Uterus (tissue), 4 donors: Measurements from ENCODE around the gene MTARC2. TPM values are rescaled to one million over a fixed set of nuclear protein-coding genes. Genes with fewer than 3 reads are reported as not detected.

Experiments
- DNase-seq, 2 donors: peaks; one replicate each; pipeline ENCODE4 v3.0.0-alpha.2; 2019 to 2020
- H3K27ac ChIP-seq, 2 donors: fragments of 200-600 bp; sonication (generic); 1 replicate in 1 of 2; 2 replicates in 1 of 2; pipeline ENCODE4 v1.5.1; 2016 to 2018
- H3K27me3 ChIP-seq, 2 donors: fragments of 200-600 bp; sonication (generic); one replicate each; pipeline ENCODE4 v1.5.1; 2018 to 2019; ENCODE audit warnings: control low read depth in 1 of 2
- H3K36me3 ChIP-seq, 2 donors: fragments of 200-600 bp; sonication (generic); one replicate each; pipeline ENCODE4 v1.5.1; 2019; ENCODE audit warnings: control low read depth in 1 of 2
- H3K4me1 ChIP-seq, 2 donors: fragments of 200-600 bp; sonication (generic); one replicate each; pipeline ENCODE4 v1.5.1; 2018 to 2019; ENCODE audit warnings: control low read depth in 1 of 2
- H3K4me3 ChIP-seq, 2 donors: fragments of 200-600 bp; sonication (generic); 1 replicate in 1 of 2; 2 replicates in 1 of 2; pipeline ENCODE4 v1.5.1; 2018 to 2019; ENCODE audit warnings: mild to moderate bottlenecking in 1 of 2
- H3K9me3 ChIP-seq, 2 donors: fragments of 200-600 bp; sonication (generic); one replicate each; pipeline ENCODE4 v1.5.1; 2019; ENCODE audit warnings: control low read depth in 1 of 2
- POLR2A ChIP-seq, 2 donors: fragments of 450-650 bp; IDR thresholded peaks; one replicate each; pipeline ENCODE4 v1.6.1; 2016; ENCODE audit warnings: antibody characterized with exemption in 2 of 2, mild to moderate bottlenecking in 1 of 2, moderate library complexity in 1 of 2
- intact Hi-C: fragments of 100-400 bp; cut with DNase I; formaldehyde crosslinking; loops from one replicate; pipeline ENCODE4 v1.15.1; 2023; ENCODE audit warnings: low total_unique reads
- total RNA-seq, 4 donors: library from RNA; depleted of rRNA in 3 of 4; stranded (reverse); fragments of >200 nt in 3 of 4; gene quantifications; one replicate each; pipeline versions ENCODE4 v1.1.0 to v1.2.4, GENCODE V29; 2014 to 2023
- TF ChIP-seq, protein P1 (sequence below), 4 experiments: fragments of 200-600 bp in 2 of 4; fragments of 450-650 bp in 2 of 4; sonication (generic) in 2 of 4; IDR thresholded peaks; one replicate each; pipeline ENCODE4 v1.5.1; 2016 to 2019; ENCODE audit warnings: antibody characterized with exemption in 4 of 4, mild to moderate bottlenecking in 2 of 4, moderate library complexity in 1 of 4
- donor health status: DM: yes; HTN: yes; CAD: no.

Gene MTARC2
- total RNA-seq, 4 donors from 2014 or later = 1.5 to 24.6 (median 6.8) TPM

DNA sequence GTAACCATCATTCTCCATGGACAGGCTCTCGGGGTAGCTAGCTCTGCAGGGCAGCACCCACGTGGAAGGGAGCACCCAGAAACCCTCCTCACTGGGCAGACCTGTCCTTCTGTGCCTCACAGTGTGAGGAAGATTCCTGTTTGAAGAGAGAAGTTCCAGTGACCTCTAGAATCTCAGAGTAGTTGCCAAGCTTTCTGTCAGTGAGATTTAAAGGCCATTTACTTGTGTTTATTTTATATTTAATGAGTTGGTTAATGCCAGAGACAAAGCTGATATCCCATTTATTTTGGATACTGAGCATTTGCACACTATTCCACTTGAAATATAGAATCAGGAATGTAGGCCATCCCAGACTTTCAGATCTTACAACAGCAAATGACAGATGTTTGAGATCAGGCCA, 67.3 kb downstream of the MTARC2 start:
- no peak overlapping the region for H3K27ac ChIP-seq
- no peaks in the 10 kb centered on the region for H3K36me3 ChIP-seq
- H3K4me3 ChIP-seq = no peak overlapping the region
- H3K27me3 ChIP-seq = no peaks in the 10 kb centered on the region
- no peaks in the 10 kb centered on the region for H3K9me3 ChIP-seq
- DNase-seq = no peak
- TF ChIP-seq POLR2A (IDR thresholded peaks at IDR 0.05) = no peak
- TF ChIP-seq, protein P1, sequence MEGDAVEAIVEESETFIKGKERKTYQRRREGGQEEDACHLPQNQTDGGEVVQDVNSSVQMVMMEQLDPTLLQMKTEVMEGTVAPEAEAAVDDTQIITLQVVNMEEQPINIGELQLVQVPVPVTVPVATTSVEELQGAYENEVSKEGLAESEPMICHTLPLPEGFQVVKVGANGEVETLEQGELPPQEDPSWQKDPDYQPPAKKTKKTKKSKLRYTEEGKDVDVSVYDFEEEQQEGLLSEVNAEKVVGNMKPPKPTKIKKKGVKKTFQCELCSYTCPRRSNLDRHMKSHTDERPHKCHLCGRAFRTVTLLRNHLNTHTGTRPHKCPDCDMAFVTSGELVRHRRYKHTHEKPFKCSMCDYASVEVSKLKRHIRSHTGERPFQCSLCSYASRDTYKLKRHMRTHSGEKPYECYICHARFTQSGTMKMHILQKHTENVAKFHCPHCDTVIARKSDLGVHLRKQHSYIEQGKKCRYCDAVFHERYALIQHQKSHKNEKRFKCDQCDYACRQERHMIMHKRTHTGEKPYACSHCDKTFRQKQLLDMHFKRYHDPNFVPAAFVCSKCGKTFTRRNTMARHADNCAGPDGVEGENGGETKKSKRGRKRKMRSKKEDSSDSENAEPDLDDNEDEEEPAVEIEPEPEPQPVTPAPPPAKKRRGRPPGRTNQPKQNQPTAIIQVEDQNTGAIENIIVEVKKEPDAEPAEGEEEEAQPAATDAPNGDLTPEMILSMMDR (IDR thresholded peaks at IDR 0.05) = no peak
- no peaks in the 10 kb centered on the region for H3K4me1 ChIP-seq
- intact Hi-C loops = no loop called here

GRCh38 chr1:220817907-220818306, 69.8 kb downstream of the MTARC2 start:
- Histone ChIP-seq H3K27ac (peak overlapping the region in 1 of 2 donors; percentile 51), H3K4me1 (no peaks in the 10 kb centered on the region), H3K4me3 (no peak overlapping the region), H3K27me3 (no peaks in the 10 kb centered on the region), H3K36me3 (no peaks in the 10 kb centered on the region), H3K9me3 (no peaks in the 10 kb centered on the region)
- intact Hi-C loops = no loop called here
- no peak for TF ChIP-seq POLR2A (IDR thresholded peaks at IDR 0.05)
- TF ChIP-seq, protein P1 (IDR thresholded peaks at IDR 0.05) = no peak
- peak; percentile 21 to 28 for DNase-seq

DNA sequence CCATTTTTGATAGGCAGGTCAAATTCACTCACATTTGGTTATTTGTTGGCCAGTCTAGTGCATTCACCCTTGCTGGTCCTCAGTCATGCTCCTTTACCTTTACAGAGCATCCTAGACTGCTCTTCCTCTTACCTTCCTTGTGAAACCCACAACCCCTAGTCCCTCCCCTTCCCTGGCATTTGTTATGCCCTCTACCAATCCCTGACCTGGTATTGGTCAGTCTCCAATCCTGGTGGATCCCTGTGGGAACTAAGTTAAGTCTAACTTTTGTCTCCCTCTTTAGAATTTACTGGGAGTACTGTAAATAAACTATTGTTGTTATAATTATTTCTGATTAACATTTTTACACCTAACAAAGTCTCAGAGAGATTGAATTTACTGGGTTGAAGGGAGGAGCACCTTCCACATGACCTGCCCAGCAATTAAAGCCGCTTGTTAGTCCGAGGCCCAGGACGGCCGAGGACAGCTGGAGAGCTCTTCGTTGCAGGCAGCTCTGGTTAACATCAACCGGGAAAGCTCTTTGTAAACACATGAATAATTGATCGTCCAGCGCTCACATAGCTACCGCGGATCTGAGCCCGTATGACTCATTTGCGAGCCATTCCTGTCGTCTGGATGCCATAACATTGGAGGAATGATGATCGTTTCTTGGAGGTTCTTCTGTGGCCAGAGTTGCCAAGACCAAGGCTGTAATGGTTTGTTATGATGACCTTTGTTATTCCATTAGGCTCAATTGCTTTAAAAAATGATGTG, 70.5 kb downstream of the MTARC2 start:
- Histone ChIP-seq H3K4me1 (no peaks in the 10 kb centered on the region), H3K36me3 (no peaks in the 10 kb centered on the region), H3K9me3 (no peaks in the 10 kb centered on the region), H3K27ac (peak overlapping the region; percentile 29 to 51), H3K4me3 (no peak overlapping the region), H3K27me3 (no peaks in the 10 kb centered on the region)
- DNase-seq = peak; percentile 58 to 61
- TF ChIP-seq, protein P1 (IDR thresholded peaks at IDR 0.05) = no peak
- no peak for TF ChIP-seq POLR2A (IDR thresholded peaks at IDR 0.05)
- intact Hi-C loops = no loop called here

DNA sequence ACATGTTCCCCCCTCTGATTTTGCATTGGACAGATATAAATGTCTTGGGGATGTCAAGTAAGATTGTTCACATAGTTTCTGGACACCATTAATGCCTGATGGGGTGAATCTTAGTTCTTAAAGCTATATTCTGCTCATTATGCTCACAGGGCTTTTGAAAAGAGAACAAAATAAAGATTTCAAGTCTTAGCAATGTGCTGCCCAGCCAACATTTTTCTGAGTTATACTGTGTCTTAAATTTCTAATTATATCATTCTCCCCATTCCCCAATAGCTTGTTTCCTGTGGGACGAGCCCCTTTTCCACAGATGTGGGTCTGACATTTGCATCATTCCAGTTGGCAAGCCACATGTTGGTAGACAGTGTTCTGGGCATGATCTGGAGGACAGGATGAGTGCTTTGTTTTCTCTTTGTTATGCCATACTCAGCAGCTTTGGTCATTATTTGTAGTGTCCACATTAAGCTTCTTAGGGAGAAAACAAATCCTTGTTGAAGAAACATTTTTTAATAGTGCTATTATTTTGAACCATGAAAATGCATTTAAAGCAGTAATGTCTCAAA, 71.4 kb downstream of the MTARC2 start:
- Histone ChIP-seq H3K27me3 (no peaks in the 10 kb centered on the region), H3K9me3 (no peaks in the 10 kb centered on the region), H3K4me1 (no peaks in the 10 kb centered on the region), H3K4me3 (no peak overlapping the region), H3K36me3 (no peaks in the 10 kb centered on the region), H3K27ac (peak overlapping the region; percentile 11 to 24)
- intact Hi-C loops = no loop called here
- TF ChIP-seq, protein P1 (IDR thresholded peaks at IDR 0.05) = no peak
- no peak for TF ChIP-seq POLR2A (IDR thresholded peaks at IDR 0.05)
- DNase-seq = no peak
